Measurements from ENCODE around the gene VWA5B1.
"Not testable (repeated sequence)": the region's sequence is repeated elsewhere in the genome, so short reads cannot be mapped to it uniquely, and the experiment has no call there.

Gene VWA5B1

DNA sequence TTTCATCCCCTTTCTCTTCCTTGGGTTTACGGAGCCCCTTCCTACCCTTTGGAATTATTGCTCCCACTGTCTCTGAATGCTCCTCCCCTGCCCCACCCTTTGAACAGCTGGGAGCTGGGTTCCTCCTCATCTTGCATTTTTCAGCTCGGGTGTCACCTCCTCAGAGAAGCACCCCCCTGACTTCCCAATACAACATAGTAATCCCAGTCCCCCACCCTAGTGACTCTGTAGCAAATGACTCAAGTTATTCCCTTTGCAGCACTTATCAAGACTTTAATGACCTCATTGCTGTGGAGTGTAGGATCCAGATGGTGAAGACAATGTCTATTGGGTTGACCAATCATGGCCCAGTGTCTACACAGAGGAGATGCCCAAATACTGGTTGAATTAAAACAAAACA, 8.9 kb upstream of the VWA5B1 start:
- no peak for DNase-seq

DNA sequence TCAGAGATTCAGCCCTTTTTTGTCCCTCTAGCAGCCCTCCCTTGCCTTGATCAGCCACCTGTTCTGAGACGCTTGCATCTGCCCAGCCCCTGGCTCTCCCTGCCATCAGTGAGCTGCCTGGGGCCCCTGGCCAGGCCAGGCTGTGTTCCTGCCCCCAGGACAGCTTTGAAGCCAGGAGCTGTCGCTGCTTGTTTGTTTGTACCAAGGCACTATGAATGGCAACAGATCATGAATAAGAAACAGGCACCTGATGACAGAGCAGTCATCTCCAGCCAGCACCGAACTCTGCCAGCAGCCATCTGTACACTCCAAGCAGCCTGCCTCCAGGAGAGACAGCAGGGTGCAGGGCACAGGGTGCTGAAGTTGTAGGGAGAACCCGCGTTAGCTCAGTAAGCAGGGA, 8.1 kb upstream of the VWA5B1 start:
- no peak for DNase-seq

DNA sequence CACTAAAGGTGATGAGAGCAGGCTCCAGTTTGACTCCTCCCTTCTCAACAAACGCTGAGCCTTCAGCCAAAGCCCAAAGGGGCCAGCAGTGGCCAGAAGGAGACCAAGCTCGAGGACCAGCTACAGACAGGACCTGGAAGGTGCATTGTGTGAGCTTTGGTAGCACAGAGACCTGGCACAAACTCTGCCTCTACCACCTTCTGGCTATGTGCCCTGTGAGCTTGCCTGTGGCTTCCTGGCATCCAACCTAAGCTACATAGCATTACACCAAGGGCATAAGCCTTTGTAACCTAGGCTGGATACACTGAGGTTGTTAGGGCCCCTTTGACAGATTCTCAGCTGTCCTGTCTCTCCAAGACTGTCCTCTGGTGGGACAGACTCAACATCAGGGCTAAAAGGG, 6.6 kb upstream of the VWA5B1 start:
- no peak for DNase-seq

DNA sequence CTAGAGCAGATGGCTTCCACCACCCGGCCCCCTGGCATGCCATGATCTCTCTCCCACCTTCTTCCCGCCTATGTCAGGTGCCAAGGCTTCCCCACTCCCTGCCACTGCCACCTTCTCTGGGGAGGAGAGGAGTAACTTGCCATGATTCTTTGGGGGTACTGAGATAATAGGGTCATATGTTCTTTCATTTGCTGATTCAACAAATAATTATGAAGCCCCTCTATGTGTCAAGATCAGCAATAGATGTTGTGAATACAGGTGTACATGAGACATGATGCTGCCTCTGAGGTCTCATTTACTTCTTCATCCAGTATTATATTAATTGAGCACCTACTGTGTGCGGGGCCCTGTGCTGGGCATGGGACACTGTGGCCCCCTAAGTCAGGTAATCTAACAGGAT, 6.0 kb upstream of the VWA5B1 start:
- DNase-seq, result no peak

DNA sequence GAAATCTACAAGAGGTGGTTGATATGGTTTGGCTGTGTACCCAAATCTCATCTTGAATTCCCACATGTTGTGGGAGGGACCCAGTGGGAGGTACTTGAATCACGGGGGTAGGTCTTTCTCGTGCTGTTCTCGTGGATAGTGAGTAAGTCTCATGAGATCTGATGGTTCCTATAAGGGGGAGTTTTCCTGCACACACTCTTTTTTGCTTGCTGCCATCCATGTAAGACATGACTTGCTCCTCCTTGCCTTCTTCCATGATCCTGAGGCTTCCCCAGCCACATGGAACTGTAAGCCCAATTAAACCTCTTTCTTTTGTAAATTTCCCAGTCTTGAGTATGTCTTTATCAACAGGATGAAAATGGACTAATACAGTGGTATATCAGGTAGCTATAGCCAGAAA, 5.2 kb upstream of the VWA5B1 start:
- DNase-seq, result no peak

DNA sequence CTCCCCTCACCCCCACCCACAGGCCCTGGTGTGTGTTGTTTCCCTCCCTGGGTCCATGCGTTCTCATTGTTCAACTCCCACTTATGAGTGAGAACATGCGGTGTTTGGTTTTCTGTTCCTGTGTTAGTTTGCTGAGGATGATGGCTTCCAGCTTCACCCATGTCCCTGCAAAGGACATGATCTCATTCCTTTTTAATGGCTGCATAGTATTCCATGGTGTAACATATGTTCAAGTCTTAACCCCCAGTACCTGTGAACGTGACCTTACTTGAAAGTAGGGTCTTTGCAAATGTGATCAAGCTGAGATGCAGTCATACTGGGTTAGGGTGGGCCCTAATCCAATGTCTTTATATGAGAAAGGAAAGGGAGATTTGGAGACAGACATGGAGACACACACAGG, 3.0 kb upstream of the VWA5B1 start:
- DNase-seq, result not testable (repeated sequence)

DNA sequence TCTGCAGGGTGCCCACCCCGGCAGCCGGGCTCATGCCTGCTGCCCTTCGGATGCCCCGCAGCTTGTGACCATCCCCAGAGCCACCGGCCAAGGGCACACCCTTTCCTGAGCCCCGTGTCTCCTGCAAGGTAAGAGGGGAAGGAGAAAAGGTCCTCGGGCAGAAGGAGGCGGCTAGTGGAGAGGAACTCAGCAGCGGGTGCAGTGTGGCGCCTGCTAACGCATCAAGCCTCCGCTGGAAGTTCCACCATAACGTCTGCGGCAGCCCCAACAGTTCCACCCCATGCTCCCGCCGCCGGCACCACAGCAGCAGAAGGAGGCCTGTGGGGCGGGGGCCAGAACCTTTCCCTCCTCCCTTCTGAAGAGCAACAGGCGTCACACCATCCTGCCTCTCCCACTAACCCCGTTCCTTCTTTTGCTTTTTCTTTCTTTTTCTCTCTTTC, 990 bp downstream of the VWA5B1 start:
- no peak for DNase-seq

DNA sequence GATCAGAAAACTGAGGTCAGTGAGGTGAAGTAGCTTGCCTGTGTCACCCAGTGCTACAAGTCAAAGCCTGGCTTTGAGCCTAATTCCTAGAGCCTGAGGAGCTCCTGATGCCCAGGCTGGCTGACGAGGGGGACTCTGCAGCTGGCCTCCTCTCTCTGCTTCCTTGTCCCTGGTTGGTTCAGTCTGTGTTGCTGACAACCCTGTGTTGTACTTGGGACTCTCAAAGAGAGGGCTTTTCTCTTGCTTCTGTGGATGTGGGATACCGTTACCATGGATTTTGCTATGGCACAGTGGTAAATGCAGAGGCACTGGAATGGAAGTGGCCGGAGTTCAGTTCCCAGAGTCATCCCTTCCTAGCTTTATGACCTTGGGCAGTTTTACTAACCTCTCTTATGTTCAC, 8.0 kb downstream of the VWA5B1 start:
- DNase-seq, result no peak

DNA sequence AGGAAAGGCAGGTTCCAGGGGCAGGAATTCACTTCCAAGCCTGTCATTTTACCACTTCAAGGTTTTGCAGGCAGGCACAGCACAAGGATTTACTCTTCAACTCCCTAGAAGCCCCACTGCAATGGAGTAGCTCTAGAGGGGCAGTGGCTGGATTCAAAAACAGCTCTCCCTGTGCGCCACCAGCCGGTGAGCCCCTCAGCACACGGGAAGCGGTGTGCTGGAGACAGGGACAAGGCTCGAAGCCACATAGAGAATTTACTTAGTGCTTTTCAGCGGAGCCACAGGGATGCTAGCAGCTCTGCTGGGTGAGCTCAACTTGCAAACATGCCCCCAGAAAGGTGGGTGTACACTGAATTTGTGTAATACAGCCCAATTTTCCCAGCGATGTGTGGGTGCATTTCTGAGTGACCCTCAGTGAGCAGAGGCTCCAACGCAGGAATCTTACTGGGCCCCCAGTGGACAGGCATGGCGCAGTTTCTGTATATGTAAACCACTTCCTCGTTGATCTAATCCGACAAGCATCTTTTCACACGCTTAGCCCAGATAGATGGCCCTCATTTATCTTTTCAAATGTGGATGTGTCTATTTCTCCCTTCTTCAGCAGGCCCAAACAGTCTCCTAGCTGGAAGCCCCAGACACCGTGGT, 10.9 kb downstream of the VWA5B1 start:
- no peak for DNase-seq

DNA sequence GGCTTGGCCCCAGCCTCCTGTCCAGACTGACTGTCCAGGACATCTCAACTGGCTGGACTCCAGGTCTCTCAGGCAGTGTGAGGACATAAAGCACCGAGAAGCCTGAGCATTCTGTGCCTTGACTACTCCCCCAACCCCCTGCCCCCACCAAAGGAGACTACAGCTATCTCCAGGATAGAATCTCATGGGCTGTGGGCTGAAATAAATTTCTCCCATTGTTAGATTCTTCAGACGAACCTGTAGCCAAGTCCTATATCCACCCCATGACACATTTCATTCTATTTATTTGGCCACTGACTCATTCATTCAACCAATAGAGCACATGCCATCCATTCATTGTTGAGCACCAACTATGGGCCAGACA, 11.4 kb downstream of the VWA5B1 start:
- DNase-seq, result no peak

DNA sequence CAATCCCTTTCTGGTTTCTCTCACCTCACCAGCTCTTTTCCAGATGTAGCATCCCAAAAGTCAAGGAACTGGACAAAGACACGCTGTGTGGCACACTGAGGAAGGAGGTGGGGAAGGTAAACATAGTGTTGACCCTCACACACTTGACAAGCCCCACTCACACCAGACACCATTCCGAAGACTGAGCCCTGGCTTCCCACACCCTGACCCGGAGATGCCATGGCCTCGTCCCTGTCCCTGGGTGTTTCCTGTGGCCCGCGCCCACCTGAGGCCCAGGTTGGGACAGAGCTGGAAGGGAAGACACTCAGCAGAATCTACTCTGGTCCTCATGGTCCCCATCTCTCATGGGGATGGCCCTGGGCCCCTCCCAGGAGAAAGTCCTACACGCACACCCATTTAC, 16.4 kb downstream of the VWA5B1 start:
- no peak for DNase-seq

DNA sequence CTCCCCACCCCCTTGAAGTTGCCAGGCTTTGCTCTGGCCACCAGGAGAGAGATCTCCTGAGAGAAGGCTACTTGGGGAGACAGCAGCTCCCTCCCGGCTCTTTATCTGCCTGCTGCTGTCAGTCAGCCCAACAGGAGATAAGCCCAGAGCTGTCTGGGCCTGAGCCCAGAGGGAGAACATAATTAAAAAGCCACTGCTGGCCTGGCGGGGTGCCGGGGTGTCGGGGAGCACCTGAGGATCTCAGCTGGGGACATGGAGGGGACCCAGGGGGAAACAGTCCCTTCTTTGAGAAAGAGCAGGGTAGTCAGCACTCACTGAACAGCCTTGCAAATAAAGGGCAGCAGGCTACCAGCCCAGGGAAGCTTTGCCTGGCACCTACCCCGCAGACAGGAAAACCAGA, 17.9 kb downstream of the VWA5B1 start:
- DNase-seq, result no peak

DNA sequence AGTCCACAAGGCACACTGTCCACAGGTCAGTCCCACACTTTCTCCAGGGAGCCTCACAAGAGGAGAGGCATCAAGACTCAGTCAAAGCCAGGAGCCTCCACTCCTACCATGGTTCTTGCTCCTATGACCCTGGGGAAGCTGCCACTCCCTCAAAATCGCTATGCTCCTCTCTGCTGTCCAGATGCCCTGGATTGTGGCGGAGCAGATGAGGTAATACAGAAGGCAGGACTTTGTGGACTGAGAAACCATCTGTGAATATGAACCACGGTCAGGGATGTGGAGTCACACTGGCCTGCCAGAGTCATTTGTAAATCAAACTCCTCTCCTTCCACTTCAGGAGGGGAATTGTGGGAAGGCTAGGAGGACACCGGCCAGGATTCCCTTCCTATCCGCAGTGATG, 20.6 kb downstream of the VWA5B1 start:
- no peak for DNase-seq

DNA sequence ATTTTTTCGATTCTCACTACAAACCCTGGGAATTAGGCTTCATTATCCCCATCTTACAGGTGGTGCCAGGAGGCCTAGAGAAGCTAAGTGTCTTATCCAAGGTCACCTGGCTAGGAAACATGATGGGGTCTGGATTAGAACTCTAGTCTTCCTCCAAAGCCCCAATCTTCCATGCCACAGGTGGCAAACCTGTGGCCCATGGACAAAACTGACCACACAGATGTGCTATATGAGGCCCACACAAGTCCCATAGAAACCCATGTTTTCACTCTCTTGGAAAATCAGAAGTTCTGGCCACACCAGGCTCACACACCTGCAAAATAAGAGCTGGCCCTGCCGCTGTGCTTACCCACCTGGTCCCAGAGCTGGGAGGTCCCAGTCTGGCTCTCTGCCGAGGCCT, 21.6 kb downstream of the VWA5B1 start:
- no peak for DNase-seq

DNA sequence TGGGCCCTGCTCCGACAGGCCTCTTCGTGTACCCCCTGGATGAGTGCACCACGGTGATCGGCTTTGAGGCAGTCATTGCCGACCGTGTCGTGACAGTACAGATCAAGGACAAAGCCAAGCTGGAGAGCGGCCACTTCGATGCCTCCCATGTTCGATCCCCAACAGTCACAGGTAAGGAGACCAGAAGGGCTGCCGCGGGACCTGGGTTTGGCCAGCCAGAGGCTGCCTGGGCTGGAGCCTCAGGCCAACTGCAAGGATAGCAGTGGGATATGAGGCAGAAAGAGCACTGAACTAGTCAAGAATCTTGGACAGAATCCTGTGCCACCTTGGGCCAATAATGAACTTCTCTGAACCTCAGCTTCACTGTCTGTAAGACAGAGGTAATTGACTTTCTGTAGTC, 22.1 kb downstream of the VWA5B1 start:
- DNase-seq, result no peak

DNA sequence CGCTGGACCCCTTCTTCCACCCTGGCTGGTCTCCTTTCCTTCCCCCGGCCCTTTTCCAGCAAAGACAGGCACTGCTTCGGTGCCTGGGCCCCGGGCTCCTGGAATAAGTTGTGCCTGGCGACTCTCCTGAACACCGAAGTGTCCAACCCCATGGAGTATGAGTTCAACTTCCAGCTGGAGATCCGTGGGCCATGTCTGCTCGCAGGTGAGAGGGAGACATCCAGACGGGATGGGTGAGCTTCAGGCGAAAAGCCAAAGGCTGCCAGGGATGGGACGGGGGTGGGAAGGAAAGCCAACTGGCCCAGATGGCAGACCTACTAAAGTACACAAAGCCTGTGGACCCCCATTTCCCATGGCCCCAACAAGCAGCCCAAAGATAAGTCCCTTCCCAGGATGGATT, 26.8 kb downstream of the VWA5B1 start:
- DNase-seq, result no peak

DNA sequence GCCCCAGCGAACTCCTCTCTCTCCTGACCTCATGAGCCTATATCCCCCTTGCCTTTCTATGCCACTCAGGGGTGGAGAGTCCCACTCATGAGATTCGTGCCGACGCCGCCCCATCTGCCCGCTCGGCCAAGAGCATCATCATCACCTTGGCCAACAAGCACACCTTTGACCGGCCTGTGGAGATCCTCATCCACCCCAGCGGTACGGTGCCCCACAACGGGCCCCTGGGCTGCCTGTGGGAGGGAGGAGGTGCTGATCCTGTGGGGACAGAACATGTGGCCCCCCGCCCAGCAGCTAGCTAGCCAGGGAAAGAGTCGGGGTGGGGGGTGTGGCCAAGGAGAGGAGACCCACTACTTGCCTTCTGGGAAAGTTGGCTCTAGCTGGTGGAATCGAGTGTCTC, 27.8 kb downstream of the VWA5B1 start:
- no peak for DNase-seq

DNA sequence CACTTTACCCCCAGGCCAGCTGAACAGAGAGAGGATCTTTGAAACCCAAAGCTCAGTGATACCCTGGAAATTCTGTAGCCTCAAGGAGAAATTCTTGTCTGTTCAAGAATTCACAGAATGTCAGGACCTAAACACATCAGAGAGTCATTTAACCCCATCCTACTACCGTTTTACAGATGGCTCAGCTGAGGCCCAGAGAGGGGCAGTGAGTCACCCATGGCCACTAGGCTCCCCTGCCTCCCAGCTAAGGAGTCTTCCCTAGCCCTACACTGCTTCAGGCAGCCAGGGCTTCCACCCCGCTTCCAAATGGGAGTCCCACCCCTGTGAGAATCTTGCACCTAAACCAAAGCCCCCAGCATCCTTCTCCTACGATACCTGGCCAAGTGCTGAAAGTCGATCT, 28.3 kb downstream of the VWA5B1 start:
- no peak for DNase-seq

DNA sequence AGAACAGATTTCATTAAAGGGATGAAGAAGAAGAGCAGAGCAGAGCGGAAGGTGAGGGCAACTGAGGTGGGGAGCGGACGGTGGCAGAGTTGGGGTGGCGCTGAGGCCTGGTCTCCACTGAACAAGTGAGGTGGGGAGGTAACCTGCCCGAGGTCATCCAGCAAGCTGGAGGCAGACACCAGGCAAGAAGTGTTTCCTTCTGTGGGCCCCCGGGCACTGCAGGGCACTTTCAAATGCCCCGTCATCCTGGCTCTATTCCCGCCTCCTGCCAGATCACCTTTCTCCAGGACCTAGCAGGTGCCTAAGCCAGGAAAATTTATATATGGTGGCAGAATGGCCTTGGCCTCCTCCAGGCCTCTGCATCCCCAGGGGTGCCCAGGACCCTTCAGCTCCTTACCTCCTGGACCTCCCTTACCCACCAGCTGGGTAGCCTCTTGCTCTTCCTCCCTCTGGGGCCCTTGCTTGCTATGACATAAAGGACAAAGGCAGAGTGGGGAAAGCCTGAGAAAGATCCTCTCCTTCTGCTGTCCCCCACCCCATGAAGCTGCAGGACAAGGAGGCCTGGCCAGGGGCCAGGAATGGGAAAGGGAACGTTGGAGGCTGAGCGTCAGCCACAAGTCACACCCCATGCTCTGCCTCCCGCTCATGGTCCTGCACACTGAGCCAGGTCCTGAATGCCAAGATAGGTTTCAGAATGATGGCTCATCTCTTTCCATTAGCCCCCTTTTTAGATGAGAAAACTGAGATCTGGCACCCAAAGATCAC, 29.0 kb downstream of the VWA5B1 start:
- no peak for DNase-seq

DNA sequence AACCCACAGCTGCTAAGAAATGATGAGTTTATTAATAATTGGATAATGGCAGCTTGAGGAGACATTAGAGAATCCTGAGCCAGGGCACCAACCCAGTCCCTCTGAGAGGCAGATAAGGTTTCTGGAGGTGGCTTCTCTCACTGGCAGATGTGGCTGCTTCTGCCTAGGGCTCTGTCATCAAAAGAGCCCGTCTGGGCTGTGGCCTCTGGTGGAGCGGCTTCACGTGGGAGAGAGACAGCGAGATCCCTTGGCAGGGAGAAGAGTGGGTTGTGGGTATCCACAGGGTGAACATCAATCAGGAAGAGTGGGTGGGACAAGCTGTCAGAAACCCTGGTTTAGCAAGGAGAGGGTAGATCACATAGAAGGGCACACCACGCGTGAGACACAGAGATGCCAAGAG, 30.0 kb downstream of the VWA5B1 start:
- no peak for DNase-seq

DNA sequence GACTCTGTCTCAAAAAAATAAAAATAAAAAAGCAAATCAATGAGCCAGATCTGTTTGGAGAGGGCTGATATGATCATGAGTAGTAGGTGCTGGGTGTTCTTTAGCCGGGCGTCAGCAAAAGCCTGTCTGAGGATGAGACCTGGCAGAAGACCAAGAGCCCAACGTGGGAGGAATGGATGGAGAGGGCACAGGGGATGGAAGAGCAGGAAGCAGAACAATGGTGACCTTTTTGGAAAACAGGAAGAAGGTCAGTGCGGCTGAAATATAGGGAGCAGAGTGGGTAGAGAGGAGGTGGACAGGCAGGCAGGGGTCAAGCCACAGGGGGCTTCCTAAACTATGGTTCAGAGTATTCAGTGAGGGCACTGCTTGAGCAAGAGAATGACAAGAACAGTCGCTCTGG, 30.9 kb downstream of the VWA5B1 start:
- DNase-seq, result no peak

DNA sequence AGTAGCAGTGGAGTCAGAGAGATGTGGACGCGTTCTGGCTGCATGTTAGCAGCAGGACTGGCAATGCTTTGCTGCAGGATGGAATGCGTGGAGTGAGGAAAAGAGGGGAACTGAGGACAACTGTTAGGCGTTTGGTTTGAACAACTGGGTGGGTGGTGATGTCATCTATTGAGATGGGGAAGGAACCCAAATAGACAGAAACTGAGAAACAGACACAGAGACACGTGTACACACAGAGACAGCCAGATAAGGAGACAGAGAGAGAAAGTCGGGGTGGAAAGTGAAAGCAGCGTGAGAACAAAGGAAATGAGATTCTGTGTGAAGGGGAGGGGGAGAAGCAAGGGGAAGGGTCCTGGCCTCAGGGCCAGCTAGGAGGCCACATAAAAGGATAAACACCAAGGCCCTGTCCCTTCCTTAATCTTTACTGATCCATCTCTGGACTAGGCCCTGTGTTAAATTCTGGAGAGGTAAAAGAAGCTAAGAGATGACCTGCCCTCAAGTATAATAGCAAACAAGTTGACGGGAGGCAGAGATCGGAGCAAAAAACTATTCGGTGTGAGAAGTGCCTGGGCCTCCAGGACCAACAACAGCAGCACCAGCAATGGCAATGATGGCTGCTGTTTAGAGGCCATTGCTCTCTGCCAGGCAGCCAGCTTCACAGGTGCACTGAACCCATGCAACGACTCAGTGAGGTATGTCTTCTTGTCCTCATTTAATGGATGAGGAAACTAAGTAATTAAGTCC, 31.6 kb downstream of the VWA5B1 start:
- DNase-seq, result peak; percentile 16

DNA sequence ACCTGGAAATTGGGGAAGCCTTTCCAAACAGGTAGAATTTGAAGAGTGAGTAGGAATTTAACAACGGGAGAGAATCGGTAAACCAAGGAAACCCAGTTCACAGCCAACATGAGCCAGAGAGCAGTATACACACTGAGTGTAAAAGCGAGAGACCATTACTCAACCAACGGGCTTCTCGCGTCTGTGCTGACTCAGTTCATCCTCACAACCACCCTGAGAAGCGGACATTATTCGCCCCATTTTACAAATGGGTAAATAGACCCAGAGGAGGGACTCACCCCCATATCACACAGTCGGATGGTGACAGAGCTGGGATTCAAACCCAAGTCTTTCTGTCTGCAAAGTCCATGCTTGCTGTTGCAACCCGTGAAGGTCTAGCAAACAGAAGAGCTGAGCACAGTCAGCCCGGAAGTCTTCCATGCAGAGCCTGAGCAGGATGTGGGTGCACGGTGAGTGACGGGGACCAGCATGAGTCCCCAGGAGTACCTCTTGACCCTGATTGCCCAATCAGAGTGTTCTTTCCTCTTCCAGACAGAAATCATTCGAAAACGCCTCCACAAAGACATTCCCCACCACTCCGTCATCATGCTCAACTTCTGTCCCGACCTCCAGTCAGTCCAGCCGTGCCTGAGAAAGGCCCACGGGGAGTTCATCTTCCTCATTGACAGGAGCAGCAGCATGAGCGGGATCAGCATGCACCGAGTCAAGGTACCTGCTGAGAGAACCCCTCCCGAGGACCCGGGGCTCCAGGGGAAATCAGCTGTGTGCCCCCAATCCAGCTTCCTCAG, 32.3 kb downstream of the VWA5B1 start:
- peak; percentile 53 for DNase-seq

DNA sequence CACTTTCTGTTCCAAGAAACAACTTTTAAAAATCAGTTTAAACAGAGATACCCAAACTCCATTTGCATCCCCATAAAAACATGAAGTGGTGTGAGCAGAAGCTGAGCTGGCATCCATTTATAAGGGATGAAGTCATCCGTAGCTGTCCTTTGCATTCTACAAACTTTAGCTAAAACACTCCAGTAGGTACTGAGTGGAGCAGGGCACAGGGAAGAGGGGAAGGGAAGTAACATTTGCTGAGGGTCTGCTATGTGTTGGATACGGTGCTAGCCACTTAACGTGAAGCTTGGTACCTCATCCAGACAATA, 32.9 kb downstream of the VWA5B1 start:
- DNase-seq, result no peak
